HG03432 (cell line): Measurements from ENCODE around the gene MAG.
"Not testable (repeated sequence)": the region's sequence is repeated elsewhere in the genome, so short reads cannot be mapped to it uniquely, and the experiment has no call there.

Experiments used
- ATAC-seq: cut with Tn5 transposase; IDR thresholded peaks from one replicate; pipeline ENCODE4 v1.9.1; 2021; ENCODE audit warnings: mild to moderate bottlenecking, moderate library complexity; ENCODE audit not compliant: unreplicated experiment

The MAG gene

GRCh38 chr19:35279374-35279773 lies 12.6 kb upstream of the MAG start:
- ATAC-seq: no peak

DNA sequence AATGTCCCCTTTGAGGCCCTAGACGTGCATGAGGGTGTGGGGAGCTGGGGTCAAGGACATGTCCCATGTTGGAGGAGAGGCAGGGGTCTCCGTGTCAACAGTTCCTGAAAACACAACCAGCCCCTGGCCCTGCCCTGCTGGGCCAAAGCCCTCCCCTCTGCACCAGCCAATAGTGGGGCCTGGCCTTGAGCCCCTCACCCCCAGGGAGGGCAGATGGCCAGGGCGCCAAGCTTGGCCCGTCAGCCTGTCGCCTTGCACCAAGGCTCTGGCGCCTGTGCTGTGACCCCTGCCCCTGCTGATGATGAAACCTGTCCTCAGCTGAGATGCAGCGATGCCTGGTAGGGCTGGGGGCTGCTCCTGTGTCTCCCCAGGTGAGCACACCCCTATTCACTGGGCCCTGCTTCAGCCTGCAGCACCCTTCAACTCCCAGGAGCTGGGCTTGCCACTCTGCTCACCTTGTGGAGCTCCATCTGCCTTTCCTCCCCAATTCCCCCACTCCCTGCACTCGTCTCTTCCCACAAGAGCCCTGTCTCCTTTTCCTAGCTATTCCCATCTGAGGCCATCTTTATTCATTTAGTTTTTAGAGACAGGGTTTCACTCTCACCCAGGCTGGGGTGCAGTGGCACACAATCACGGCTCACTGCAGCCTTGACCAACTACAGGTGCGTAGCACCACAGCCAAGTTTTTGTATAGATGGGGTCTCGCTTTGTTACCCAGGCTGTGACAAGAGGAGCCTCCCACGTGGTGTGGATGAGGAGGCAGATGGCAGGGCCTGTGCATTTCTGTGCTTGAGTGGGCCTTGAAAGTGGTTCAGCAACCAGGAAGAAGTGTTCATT lies 11.8 kb upstream of the MAG start:
- no peak for ATAC-seq

DNA sequence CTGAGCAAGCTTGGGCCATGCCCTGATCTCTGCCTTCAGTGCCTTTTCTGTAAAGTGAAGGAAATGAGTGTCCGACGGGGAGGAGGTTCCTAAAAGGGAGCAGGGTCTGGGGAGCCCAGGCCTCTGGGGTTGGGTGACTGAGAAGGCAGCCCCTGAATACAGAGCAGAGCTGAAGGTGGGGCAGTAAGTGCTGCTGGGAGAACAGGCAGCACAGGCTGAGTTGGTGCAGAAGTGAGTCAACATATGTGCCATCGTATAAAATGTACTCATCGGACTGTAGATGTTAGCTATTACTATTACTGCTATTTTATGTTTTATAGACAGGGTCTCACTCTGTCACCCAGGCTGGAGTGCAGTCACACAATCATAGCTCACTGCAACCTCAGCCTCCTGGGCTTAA lies 10.7 kb upstream of the MAG start:
- ATAC-seq: no peak

DNA sequence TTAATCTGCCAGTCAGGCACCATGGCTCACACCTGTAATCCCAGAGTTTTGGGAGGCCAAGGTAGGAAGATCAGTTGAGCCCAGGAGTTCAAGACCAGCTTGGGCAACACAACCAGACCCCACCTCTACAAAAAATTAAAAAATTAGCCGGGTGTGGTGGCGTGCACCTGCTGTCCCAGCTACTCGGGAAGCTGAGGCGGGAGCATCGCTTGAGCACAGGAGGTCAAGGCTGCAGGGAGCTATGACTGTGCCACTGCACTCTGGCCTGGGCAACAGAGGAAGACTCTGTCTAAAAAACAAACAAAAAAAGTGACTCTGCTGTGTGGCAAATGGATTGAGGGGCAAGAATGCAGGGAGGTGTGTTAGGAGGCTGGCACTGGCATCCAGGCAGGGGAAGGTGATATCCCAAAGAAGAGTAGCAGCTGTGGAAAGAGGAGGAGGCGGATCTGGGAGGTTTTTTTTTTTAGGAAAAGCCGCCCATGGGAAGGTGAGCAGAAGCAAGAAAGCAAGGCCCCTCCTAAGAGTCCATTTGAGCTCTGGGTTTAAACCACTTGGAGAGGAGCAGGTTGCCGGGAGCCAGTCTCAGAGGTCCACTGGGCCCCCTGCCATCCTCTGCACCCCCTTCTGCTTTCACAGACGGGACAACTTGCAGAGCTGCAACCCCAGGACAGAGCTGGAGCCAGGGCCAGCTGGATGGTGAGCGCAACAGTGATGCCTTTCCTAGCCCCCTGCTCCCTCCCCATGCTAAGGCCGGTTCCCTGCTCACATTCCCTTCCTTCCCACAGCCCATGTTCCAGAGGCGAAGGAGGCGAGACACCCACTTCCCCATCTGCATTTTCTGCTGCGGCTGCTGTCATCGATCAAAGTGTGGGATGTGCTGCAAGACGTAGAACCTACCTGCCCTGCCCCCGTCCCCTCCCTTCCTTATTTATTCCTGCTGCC lies 7.5 kb upstream of the MAG start:
- no peak for ATAC-seq

GRCh38 chr19:35285095-35285449 lies 6.9 kb upstream of the MAG start:
- ATAC-seq: no peak

DNA sequence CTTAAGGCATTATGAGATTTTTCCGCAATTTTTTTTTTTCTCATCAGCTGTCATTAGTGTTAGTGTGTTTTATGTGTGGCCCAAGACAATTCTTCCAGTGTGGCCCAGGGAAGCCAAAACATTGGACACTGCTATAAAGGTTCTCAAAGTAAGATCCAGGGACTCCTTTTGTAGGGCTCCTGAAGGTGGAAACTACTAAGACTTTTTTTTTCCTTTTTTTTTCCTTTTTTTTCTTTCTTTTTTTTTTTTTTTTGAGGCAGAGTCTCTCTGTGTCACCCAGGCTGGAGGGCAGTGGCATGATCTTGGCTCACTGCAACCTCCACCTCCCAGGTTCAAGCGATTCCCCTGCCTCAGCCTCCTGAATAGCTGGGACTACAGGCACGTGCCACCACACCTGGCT lies 6.5 kb upstream of the MAG start:
- not testable (repeated sequence) for ATAC-seq

DNA sequence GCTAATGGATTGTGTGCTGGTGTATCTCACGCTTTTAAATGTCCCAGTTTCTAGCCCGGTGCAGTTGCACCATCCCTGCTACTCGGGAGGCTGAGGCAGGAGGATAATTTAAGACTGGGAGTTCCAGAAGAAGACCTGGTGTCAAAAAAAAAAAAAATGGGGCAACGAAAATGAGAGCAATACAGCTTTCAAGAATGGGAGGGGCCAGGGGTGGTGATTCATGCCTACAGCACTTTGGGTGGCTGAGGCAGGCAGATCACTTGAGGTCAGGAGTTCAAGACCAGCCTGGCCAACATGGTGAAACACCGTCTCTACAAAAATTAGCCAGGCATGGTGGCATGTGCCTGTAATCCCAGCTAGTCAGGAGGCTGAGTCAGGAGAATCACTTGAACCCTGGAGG lies 5.9 kb upstream of the MAG start:
- ATAC-seq: not testable (repeated sequence)

- ATAC-seq: no peak
Observed at GRCh38 chr19:35287713-35288112, 4.2 kb upstream of the MAG start.

DNA sequence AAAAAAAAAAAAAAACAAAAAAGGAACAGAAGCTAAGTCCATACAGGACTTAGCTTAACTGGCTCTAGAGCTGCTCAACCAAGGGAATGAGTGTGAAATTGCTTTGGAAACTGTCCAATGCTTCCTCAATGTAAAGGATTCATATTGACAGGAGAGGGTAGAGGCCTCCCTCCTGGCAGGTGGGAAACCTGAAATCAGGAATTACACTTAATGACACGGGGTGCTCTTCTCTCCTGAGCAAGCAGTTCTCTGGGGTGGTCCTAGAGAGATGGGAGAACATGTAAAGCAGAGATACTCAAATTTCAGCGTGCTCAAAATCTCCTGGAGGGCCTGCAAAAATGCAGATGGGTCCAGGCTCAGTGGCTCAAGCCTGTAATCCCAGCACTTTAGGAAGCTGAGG lies 3.6 kb upstream of the MAG start:
- ATAC-seq: no peak

DNA sequence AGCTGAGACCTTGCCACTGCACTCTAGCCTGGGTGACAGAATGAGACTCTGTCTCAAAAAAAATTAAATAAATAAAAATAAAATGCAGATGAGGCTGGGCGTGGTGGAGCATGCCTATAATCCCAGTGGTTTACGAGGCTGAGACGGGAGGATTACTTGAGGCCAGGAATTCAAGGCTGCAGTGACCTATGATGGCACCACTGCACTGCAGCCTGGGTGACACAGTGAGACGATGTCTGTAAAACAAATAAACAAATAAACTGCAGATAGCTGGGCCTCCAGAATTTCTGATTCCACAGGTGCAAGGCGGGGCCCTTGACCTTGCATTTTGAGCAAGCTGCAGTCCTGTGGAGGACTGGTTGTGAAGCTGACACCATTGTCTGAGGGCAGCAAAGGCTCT lies 3.1 kb upstream of the MAG start:
- no peak for ATAC-seq

- ATAC-seq: no peak
Observed at GRCh38 chr19:35290381-35291127, 1.4 kb upstream of the MAG start.

DNA sequence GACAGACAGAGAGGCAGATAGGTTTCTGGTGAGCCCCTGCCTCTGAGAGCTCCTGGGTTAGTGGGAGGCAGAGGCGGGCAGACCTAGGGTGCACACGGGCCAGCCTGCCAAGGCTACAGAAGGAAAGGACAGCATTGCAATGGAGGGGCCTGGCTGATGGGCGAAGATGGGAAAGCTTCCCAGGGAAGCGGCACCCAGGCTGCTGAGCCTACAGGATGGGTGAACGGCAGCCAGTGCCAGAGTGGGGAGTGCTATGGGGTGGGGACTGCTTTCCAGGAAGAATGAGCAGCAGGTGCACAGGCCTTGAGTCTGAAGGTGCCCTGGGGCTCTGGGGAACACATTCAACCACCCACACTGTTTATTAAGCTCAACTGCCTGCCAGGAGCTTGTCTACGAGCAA lies 702 bp upstream of the MAG start:
- ATAC-seq: no peak

GRCh38 chr19:35292421-35293362 lies 731 bp downstream of the MAG start:
- no peak for ATAC-seq

GRCh38 chr19:35293363-35293739 lies 1.4 kb downstream of the MAG start:
- no peak for ATAC-seq

- no peak for ATAC-seq
Observed at GRCh38 chr19:35293808-35294207, 1.8 kb downstream of the MAG start.

- ATAC-seq: no peak
Observed at GRCh38 chr19:35294328-35294727, 2.4 kb downstream of the MAG start.

DNA sequence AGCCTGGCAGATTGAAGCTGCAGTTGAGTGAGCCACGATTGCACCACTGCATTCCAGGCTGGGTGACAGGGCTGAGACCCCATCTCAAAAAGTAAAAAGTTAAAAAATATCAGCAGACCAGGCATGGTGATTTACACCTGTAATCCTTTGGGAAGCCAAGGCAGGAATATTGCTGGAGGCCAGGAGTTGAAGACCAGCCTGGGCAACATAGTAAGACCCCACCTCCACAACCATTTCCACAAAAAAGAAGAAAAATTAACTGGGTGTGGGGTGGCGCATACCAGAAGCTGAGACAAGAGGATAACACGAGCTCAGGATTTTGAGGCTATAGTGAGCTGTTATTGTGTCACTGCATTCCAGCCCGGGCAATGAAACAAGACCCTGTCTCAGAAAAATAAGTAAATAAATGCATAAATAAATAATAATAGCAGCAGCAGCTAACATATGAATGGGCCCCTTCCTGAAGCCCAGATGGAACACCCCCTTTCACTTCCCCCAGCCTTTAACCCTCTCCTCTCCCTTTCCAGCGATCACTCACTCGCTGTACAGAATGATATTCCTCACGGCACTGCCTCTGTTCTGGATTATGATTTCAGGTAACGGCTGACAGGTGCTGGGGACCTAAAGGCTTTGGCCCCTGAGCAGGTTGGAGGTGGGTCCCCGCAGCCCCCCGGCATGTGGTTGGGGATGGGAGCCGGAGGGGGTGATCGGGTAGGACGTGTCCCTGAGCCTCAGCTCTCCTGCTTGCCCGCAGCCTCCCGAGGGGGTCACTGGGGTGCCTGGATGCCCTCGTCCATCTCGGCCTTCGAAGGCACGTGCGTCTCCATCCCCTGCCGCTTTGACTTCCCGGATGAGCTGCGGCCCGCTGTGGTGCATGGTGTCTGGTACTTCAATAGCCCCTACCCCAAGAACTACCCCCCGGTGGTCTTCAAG lies 3.2 kb downstream of the MAG start:
- no peak for ATAC-seq

- ATAC-seq: no peak
Observed at GRCh38 chr19:35295792-35296462, 4.0 kb downstream of the MAG start.
